Astrocyte (in vitro differentiated cells and primary cell): ENCODE results near the gene RPS14. TPM values are rescaled to one million over a fixed set of nuclear protein-coding genes. Genes with fewer than 3 reads are reported as not detected.

Experiments used
- DNase-seq: peaks from one replicate; pipeline ENCODE4 v3.0.0-alpha.2; 2010; ENCODE audit warnings: low read depth
- FAIRE-seq: peaks from 2 replicates; lab custom pipeline; 2011; peaks lifted over from hg19 to GRCh38; lab: Jason Lieb, UNC
- H2AFZ ChIP-seq: 2 replicates; pipeline ENCODE4 v1.6.0; 2012; ENCODE audit warnings: low read depth, low read length, inconsistent platforms
- H3K27ac ChIP-seq: 2 replicates; pipeline ENCODE4 v1.5.1; 2011; ENCODE audit warnings: low read depth, low read length, inconsistent platforms
- H3K27me3 ChIP-seq: 2 replicates; pipeline ENCODE4 v1.6.0; 2011; ENCODE audit warnings: low read length, inconsistent platforms; ENCODE audit not compliant: insufficient read depth
- H3K36me3 ChIP-seq: 2 replicates; pipeline ENCODE4 v1.5.1; 2011; ENCODE audit warnings: low read length, inconsistent platforms; ENCODE audit not compliant: insufficient read depth
- H3K4me1 ChIP-seq: 2 replicates; pipeline ENCODE4 v1.5.1; 2011; ENCODE audit warnings: low read length, inconsistent platforms; ENCODE audit not compliant: insufficient read depth
- H3K4me2 ChIP-seq: 2 replicates; pipeline ENCODE4 v1.6.0; 2012; ENCODE audit warnings: low read length, inconsistent platforms
- H3K4me3 ChIP-seq: 2 replicates; pipeline ENCODE4 v1.5.1; 2011; ENCODE audit warnings: low read depth, mild to moderate bottlenecking, low read length, inconsistent platforms; ENCODE audit not compliant: insufficient read depth
- H3K79me2 ChIP-seq: 2 replicates; pipeline ENCODE4 v1.6.0; 2012; ENCODE audit warnings: mild to moderate bottlenecking, low read length, inconsistent platforms; ENCODE audit not compliant: insufficient read depth
- H3K9ac ChIP-seq: 2 replicates; pipeline ENCODE4 v1.6.0; 2012; ENCODE audit warnings: mild to moderate bottlenecking, low read length, inconsistent platforms
- H3K9me3 ChIP-seq: 2 replicates; pipeline ENCODE4 v1.5.1; 2012; ENCODE audit warnings: low read depth, mild to moderate bottlenecking, low read length, inconsistent platforms; ENCODE audit not compliant: insufficient read depth
- H4K20me1 ChIP-seq: 2 replicates; pipeline ENCODE4 v1.6.0; 2012; ENCODE audit warnings: low read length, inconsistent platforms; ENCODE audit not compliant: insufficient read depth
- H3K27ac Mint-ChIP-seq: one replicate; pipeline ENCODE4 v1.8.0; 2021; ENCODE audit warnings: mild to moderate bottlenecking, mixed read lengths; ENCODE audit not compliant: unreplicated experiment
- H3K27me3 Mint-ChIP-seq: one replicate; pipeline ENCODE4 v1.8.0; 2021; ENCODE audit warnings: low read depth, mixed read lengths; ENCODE audit not compliant: unreplicated experiment
- H3K36me3 Mint-ChIP-seq: one replicate; pipeline ENCODE4 v1.8.0; 2021; ENCODE audit warnings: low read depth, mixed read lengths; ENCODE audit not compliant: unreplicated experiment
- H3K4me1 Mint-ChIP-seq: one replicate; pipeline ENCODE4 v1.8.0; 2021; ENCODE audit warnings: low read depth, mixed read lengths; ENCODE audit not compliant: unreplicated experiment
- H3K4me3 Mint-ChIP-seq: one replicate; pipeline ENCODE4 v1.8.0; 2021; ENCODE audit warnings: mild to moderate bottlenecking, moderate library complexity, mixed read lengths; ENCODE audit not compliant: unreplicated experiment
- H3K9me3 Mint-ChIP-seq: one replicate; pipeline ENCODE4 v1.8.0; 2021; ENCODE audit warnings: mild to moderate bottlenecking, mixed read lengths; ENCODE audit not compliant: unreplicated experiment
- CTCF ChIP-seq: IDR thresholded peaks from 2 replicates; pipeline ENCODE4 v1.5.1; 2011; ENCODE audit warnings: low read depth, mild to moderate bottlenecking, inconsistent platforms, low read length, moderate library complexity; ENCODE audit not compliant: insufficient read depth
- EZH2 ChIP-seq: IDR thresholded peaks from 2 replicates; pipeline ENCODE4 v1.6.1; 2012; ENCODE audit warnings: mild to moderate bottlenecking, low read length, inconsistent platforms; ENCODE audit not compliant: insufficient read depth
- total RNA-seq: library from RNA; stranded (reverse); gene quantifications from 2 replicates; pipeline ENCODE4 v1.2.1, GENCODE V29; 2021

Gene RPS14
- total RNA-seq, 1 donor from 2014 or later = 2,054 TPM

- DNase-seq (no peak), FAIRE-seq (no peak)
- no peaks in the 10 kb centered on the region for H3K27me3 Mint-ChIP-seq
- Histone ChIP-seq H3K79me2 (no peaks in the 10 kb centered on the region), H3K9me3 (no peaks in the 10 kb centered on the region), H3K4me2 (no peak overlapping the region), H2AFZ (no peak overlapping the region), H3K27ac (no peak overlapping the region), H3K4me3 (no peak overlapping the region), H3K27me3 (no peaks in the 10 kb centered on the region), H4K20me1 (no peaks in the 10 kb centered on the region), H3K36me3 (no peaks in the 10 kb centered on the region), H3K4me1 (no peaks in the 10 kb centered on the region), H3K9ac (no peak overlapping the region)
- H3K36me3 Mint-ChIP-seq = no peaks in the 10 kb centered on the region
- TF ChIP-seq CTCF = no peak
- no peak for TF ChIP-seq EZH2
- H3K4me1 Mint-ChIP-seq = peaks cover 22% of the 10 kb centered on the region
- H3K4me3 Mint-ChIP-seq = no peak overlapping the region
- peak overlapping the region; percentile 7 for H3K27ac Mint-ChIP-seq
- peaks cover 1% of the 10 kb centered on the region for H3K9me3 Mint-ChIP-seq
These were observed 8.2 kb upstream of the RPS14 start for GRCh38 chr5:150457562-150458240.

GRCh38 chr5:150457121-150457520 is 7.6 kb upstream of the RPS14 start:
- Histone ChIP-seq H3K9ac (no peak overlapping the region), H3K27me3 (no peaks in the 10 kb centered on the region), H4K20me1 (no peaks in the 10 kb centered on the region), H3K4me1 (no peaks in the 10 kb centered on the region), H3K9me3 (no peaks in the 10 kb centered on the region), H3K36me3 (no peaks in the 10 kb centered on the region), H2AFZ (peak overlapping the region; percentile 19), H3K27ac (no peak overlapping the region), H3K4me2 (no peak overlapping the region), H3K4me3 (no peak overlapping the region), H3K79me2 (no peaks in the 10 kb centered on the region)
- Mint-ChIP-seq H3K27ac (peak overlapping the region; percentile 37), H3K27me3 (no peaks in the 10 kb centered on the region), H3K4me1 (peaks cover 18% of the 10 kb centered on the region), H3K4me3 (no peak overlapping the region), H3K36me3 (no peaks in the 10 kb centered on the region), H3K9me3 (peaks cover 1% of the 10 kb centered on the region)
- DNase-seq = no peak
- no peak for FAIRE-seq
- no peak for TF ChIP-seq CTCF
- TF ChIP-seq EZH2 = no peak
